H1 (cell line): ENCODE measurements around the gene GNAI1. TPM values are rescaled to one million over a fixed set of nuclear protein-coding genes. Genes with fewer than 3 reads are reported as not detected.

ENCODE experiments used
- CTCF ChIA-PET: fragments of 300-600 bp; sonication (Branson Sonifier 250); formaldehyde crosslinking; loops from one replicate; lab custom pipeline; 2021; ENCODE audit not compliant: partially characterized antibody; lab: Charles Lee
- POLR2A ChIA-PET: fragments of 300-600 bp; sonication (Branson Sonifier 250); formaldehyde crosslinking; loops from one replicate; lab custom pipeline; 2021; ENCODE audit warnings: inconsistent platforms; ENCODE audit not compliant: partially characterized antibody; lab: Charles Lee
- DNase-seq, 2 experiments: peaks; one replicate each; pipeline versions ENCODE4 v3.0.0 to v3.0.0-alpha.2; 2010 to 2022; ENCODE audit warnings: low spot score in 2 of 2, low read depth in 1 of 2, mixed read lengths in 1 of 2
- FAIRE-seq: peaks from 2 replicates; lab custom pipeline; 2011; peaks lifted over from hg19 to GRCh38; lab: Jason Lieb, UNC
- H2AFZ ChIP-seq: 2 replicates; pipeline ENCODE4 v1.8.1; 2012; ENCODE audit warnings: low read length, inconsistent platforms
- H2AK5ac ChIP-seq: 2 replicates; pipeline ENCODE4 v1.6.1; 2013; ENCODE audit warnings: low read depth, low read length
- H2BK120ac ChIP-seq: replicated peaks from 2 replicates; pipeline ENCODE3; 2013; ENCODE audit warnings: low read depth, low read length, inconsistent platforms
- H2BK12ac ChIP-seq: 2 replicates; pipeline ENCODE4 v1.6.1; 2013; ENCODE audit warnings: low read depth, low read length
- H2BK15ac ChIP-seq: 2 replicates; pipeline ENCODE4 v1.6.1; 2013; ENCODE audit warnings: low read length
- H2BK20ac ChIP-seq: 2 replicates; pipeline ENCODE4 v1.6.1; 2013; ENCODE audit warnings: low read length
- H2BK5ac ChIP-seq: 2 replicates; pipeline ENCODE4 v1.6.1; 2013; ENCODE audit warnings: low read depth, low read length
- H3K14ac ChIP-seq: 2 replicates; pipeline ENCODE4 v1.6.1; 2013; ENCODE audit warnings: inconsistent platforms; ENCODE audit not compliant: insufficient read length
- H3K18ac ChIP-seq: 2 replicates; pipeline ENCODE4 v1.6.1; 2013; ENCODE audit warnings: low read length; ENCODE audit errors: extremely low read depth
- H3K23ac ChIP-seq: 2 replicates; pipeline ENCODE4 v1.6.1; 2013; ENCODE audit warnings: inconsistent platforms; ENCODE audit not compliant: insufficient read length
- H3K23me2 ChIP-seq: 2 replicates; pipeline ENCODE4 v1.6.1; 2013; ENCODE audit warnings: low read depth, low read length
- H3K27ac ChIP-seq: 2 replicates; pipeline ENCODE4 v1.6.1; 2011; ENCODE audit warnings: low read depth, low read length, inconsistent platforms
- H3K27me3 ChIP-seq, 4 experiments: replicated peaks in 1 of 4; 1 replicate in 1 of 4; 2 replicates in 3 of 4; pipeline versions ENCODE4 v1.6.1 to v1.8.1; 2011 to 2013; ENCODE audit warnings: low read length in 3 of 4, mild to moderate bottlenecking in 3 of 4, inconsistent platforms in 2 of 4, mixed read lengths in 2 of 4, moderate library complexity in 1 of 4; ENCODE audit not compliant: control insufficient read depth in 3 of 4, insufficient read depth in 3 of 4; ENCODE audit errors: extremely low read depth in 1 of 4
- H3K36me3 ChIP-seq, 4 experiments: 2 replicates each; pipeline versions ENCODE4 v1.6.1 to v1.8.1; 2011 to 2013; ENCODE audit warnings: mild to moderate bottlenecking in 4 of 4, low read length in 3 of 4, moderate library complexity in 2 of 4, control low read depth in 1 of 4, inconsistent platforms in 1 of 4; ENCODE audit not compliant: insufficient read depth in 4 of 4, control insufficient read depth in 2 of 4
- H3K4ac ChIP-seq: replicated peaks from 2 replicates; pipeline ENCODE3; 2013; ENCODE audit warnings: low read length, low read depth, mixed read lengths, inconsistent platforms; ENCODE audit not compliant: insufficient read length
- H3K4me1 ChIP-seq, 4 experiments: replicated peaks in 1 of 4; 1 replicate in 1 of 4; 2 replicates in 3 of 4; pipeline versions ENCODE4 v1.6.1 to v1.8.1; 2011 to 2013; ENCODE audit warnings: low read length in 3 of 4, inconsistent platforms in 2 of 4, mixed read lengths in 1 of 4; ENCODE audit not compliant: insufficient read depth in 4 of 4, control insufficient read depth in 3 of 4
- H3K4me2 ChIP-seq, 2 experiments: 2 replicates each; pipeline versions ENCODE4 v1.6.1 to v1.8.1; 2011 to 2013; ENCODE audit warnings: low read depth in 2 of 2, low read length in 2 of 2, control low read depth in 1 of 2, inconsistent platforms in 1 of 2, mild to moderate bottlenecking in 1 of 2; ENCODE audit not compliant: insufficient read depth in 1 of 2
- H3K4me3 ChIP-seq, 4 experiments: fragments of 200-600, 300-600 bp in 1 of 4; sonication (generic), shearing (Covaris generic), sonication (Bioruptor Twin) in 1 of 4; 2 replicates each; pipeline versions ENCODE4 v1.5.1 to v1.8.1; 2011 to 2016; ENCODE audit warnings: low read length in 4 of 4, low read depth in 3 of 4, control low read depth in 2 of 4, inconsistent platforms in 2 of 4, mild to moderate bottlenecking in 2 of 4, mixed read lengths in 1 of 4, moderate library complexity in 1 of 4; ENCODE audit not compliant: insufficient read depth in 2 of 4; ENCODE audit errors: extremely low read depth in 1 of 4
- H3K56ac ChIP-seq: replicated peaks from 2 replicates; pipeline ENCODE3; 2013; ENCODE audit warnings: low read depth, mild to moderate bottlenecking, mixed read lengths, low read length, inconsistent platforms; ENCODE audit not compliant: insufficient read length
- H3K79me1 ChIP-seq: 2 replicates; pipeline ENCODE4 v1.6.1; 2013; ENCODE audit warnings: low read depth, low read length, control low read depth
- H3K79me2 ChIP-seq, 2 experiments: 2 replicates each; pipeline versions ENCODE4 v1.6.1 to v1.8.1; 2012 to 2013; ENCODE audit warnings: low read length in 2 of 2, mild to moderate bottlenecking in 2 of 2, inconsistent platforms in 1 of 2; ENCODE audit not compliant: insufficient read depth in 2 of 2, control insufficient read depth in 1 of 2
- H3K9ac ChIP-seq, 4 experiments: replicated peaks in 1 of 4; 1 replicate in 1 of 4; 2 replicates in 3 of 4; pipeline versions ENCODE4 v1.6.1 to v1.8.1; 2011 to 2013; ENCODE audit warnings: low read depth in 3 of 4, low read length in 3 of 4, control low read depth in 2 of 4, mild to moderate bottlenecking in 2 of 4, moderate library complexity in 2 of 4, inconsistent platforms in 1 of 4; ENCODE audit errors: extremely low read depth in 1 of 4
- H3K9me3 ChIP-seq, 2 experiments: 2 replicates each; pipeline versions ENCODE4 v1.6.1 to v1.8.1; 2012 to 2013; ENCODE audit warnings: mild to moderate bottlenecking in 2 of 2, moderate library complexity in 2 of 2, control low read depth in 1 of 2, inconsistent platforms in 1 of 2, low read depth in 1 of 2, low read length in 1 of 2, mixed read lengths in 1 of 2; ENCODE audit not compliant: insufficient read depth in 2 of 2
- H4K20me1 ChIP-seq, 2 experiments: replicated peaks in 1 of 2; 2 replicates each; pipeline versions ENCODE3 to v1.8.1; 2011 to 2013; ENCODE audit warnings: inconsistent platforms in 2 of 2, low read length in 2 of 2, mild to moderate bottlenecking in 1 of 2; ENCODE audit not compliant: insufficient read depth in 2 of 2, control insufficient read depth in 1 of 2
- H4K5ac ChIP-seq: 2 replicates; pipeline ENCODE4 v1.6.1; 2013; ENCODE audit warnings: low read length, low read depth, mixed read lengths, inconsistent platforms; ENCODE audit not compliant: insufficient read length
- H4K8ac ChIP-seq: 2 replicates; pipeline ENCODE4 v1.8.0; 2013; ENCODE audit warnings: mild to moderate bottlenecking, moderate library complexity, low read length, inconsistent platforms; ENCODE audit not compliant: insufficient read depth; ENCODE audit errors: extremely low read depth
- H4K91ac ChIP-seq: replicated peaks from 2 replicates; pipeline ENCODE3; 2013; ENCODE audit warnings: low read length, mixed read lengths, inconsistent platforms; ENCODE audit not compliant: insufficient read length
- ASH2L ChIP-seq: fragments of 200-600, 300-600 bp; sonication (generic); IDR thresholded peaks from one replicate; pipeline ENCODE4 v1.7.1; 2017; ENCODE audit warnings: low read length
- ATF3 ChIP-seq: IDR thresholded peaks from 2 replicates; pipeline ENCODE4 v1.6.1; 2011; ENCODE audit warnings: low read depth, mild to moderate bottlenecking, low read length; ENCODE audit not compliant: insufficient read depth
- BCL11A ChIP-seq, 2 experiments: IDR thresholded peaks; one replicate each; pipeline ENCODE4 v1.6.1; 2011; ENCODE audit warnings: low read depth in 2 of 2, low read length in 2 of 2, mild to moderate bottlenecking in 2 of 2
- CEBPB ChIP-seq: IDR thresholded peaks from 2 replicates; pipeline ENCODE4 v1.6.1; 2012; ENCODE audit warnings: low read depth, low read length
- GABPA ChIP-seq: IDR thresholded peaks from 2 replicates; pipeline ENCODE4 v1.6.1; 2011; ENCODE audit warnings: mild to moderate bottlenecking, low read length, moderate library complexity, borderline replicate concordance; ENCODE audit not compliant: insufficient read depth
- HDAC6 ChIP-seq: IDR thresholded peaks from one replicate; pipeline ENCODE4 v1.7.1; 2012; ENCODE audit warnings: low read depth, mild to moderate bottlenecking, inconsistent platforms, low read length, moderate library complexity
- KDM5A ChIP-seq: fragments of 200-600 bp; IDR thresholded peaks from 2 replicates; pipeline ENCODE4 v1.7.1; 2012; ENCODE audit warnings: mild to moderate bottlenecking, low read length, inconsistent platforms, mixed read lengths
- NANOG ChIP-seq: IDR thresholded peaks from 2 replicates; pipeline ENCODE4 v1.6.1; 2011; ENCODE audit warnings: low read length, low read depth, mild to moderate bottlenecking, inconsistent platforms; ENCODE audit not compliant: insufficient read depth, poor library complexity, severe bottlenecking
- POLR2AphosphoS5 ChIP-seq: IDR thresholded peaks from 2 replicates; pipeline ENCODE4 v1.6.1; 2011; ENCODE audit warnings: low read depth, low read length
- RAD21 ChIP-seq, 2 experiments: IDR thresholded peaks in 1 of 2; conservative IDR thresholded peaks in 1 of 2; 2 replicates each; pipeline ENCODE4 v1.6.1; 2011; ENCODE audit warnings: low read depth in 2 of 2, low read length in 2 of 2, improper control_type of control experiment in 1 of 2, inconsistent platforms in 1 of 2, mild to moderate bottlenecking in 1 of 2, moderate library complexity in 1 of 2
- RBBP5 ChIP-seq: IDR thresholded peaks from 2 replicates; pipeline ENCODE4 v1.7.1; 2012; ENCODE audit warnings: low read depth, mild to moderate bottlenecking, inconsistent platforms, low read length, moderate library complexity, borderline replicate concordance
- RXRA ChIP-seq: IDR thresholded peaks from 2 replicates; pipeline ENCODE4 v1.6.1; 2011; ENCODE audit warnings: low read depth, mild to moderate bottlenecking, low read length, moderate library complexity; ENCODE audit not compliant: insufficient read depth
- SIX5 ChIP-seq: IDR thresholded peaks from 2 replicates; pipeline ENCODE4 v1.6.1; 2011; ENCODE audit warnings: mild to moderate bottlenecking, low read depth, low read length
- SRF ChIP-seq: IDR thresholded peaks from 2 replicates; pipeline ENCODE4 v1.6.1; 2011; ENCODE audit warnings: mild to moderate bottlenecking, low read depth, low read length, moderate library complexity
- TBP ChIP-seq: IDR thresholded peaks from 2 replicates; pipeline ENCODE4 v1.6.1; 2011; ENCODE audit warnings: low read depth, low read length, improper control_type of control experiment
- WGBS, 2 experiments: shearing (Covaris generic) in 1 of 2; methylation state at CpG; one replicate each; pipeline versions ENCODE4 v1.1.6 to v1.1.7; 2013 to 2015; ENCODE audit warnings: low lambda C conversion rate in 2 of 2, mixed read lengths in 2 of 2, inconsistent platforms in 1 of 2, low coverage in 1 of 2, missing lambda C conversion rate in 1 of 2; ENCODE audit not compliant: insufficient replicate concordance in 2 of 2, insufficient coverage in 1 of 2, insufficient read length in 1 of 2; ENCODE audit errors: extremely low coverage in 1 of 2, missing lambda C conversion rate in 1 of 2; 5-methylcytosine and 5-hydroxymethylcytosine counted together
- polyA plus RNA-seq, 7 experiments: library from polyadenylated mRNA; depleted of rRNA in 3 of 7; stranded (reverse) in 5 of 7; unstranded in 2 of 7; fragments of >200 nt in 5 of 7; fragments of 200-250 nt in 2 of 7; gene quantifications; 1 replicate in 5 of 7; 2 replicates in 1 of 7; 4 replicates in 1 of 7; pipeline versions ENCODE4 v1.2.1 to v1.2.3, GENCODE V29; 2011 to 2013; ENCODE audit warnings: missing spikeins in 2 of 7, mixed read lengths in 2 of 7
- total RNA-seq: library from RNA; stranded (reverse); fragmentation: NEBNext Ultra II Directional; extraction: Animal tissue kit (Norgen Biotek cat#: 25700); gene quantifications from 2 replicates; pipeline ENCODE4 v1.2.1, GENCODE V29; 2021

The GNAI1 gene
- total and polyA plus RNA-seq, 2 of the 8 experiments (the other 6 are each of a cell fraction or from before 2014, with no cell fraction given), result 8.0 to 29.5 TPM

GRCh38 chr7:80235334-80235733, 100.7 kb downstream of the GNAI1 start:
- Histone ChIP-seq H3K56ac (no peak overlapping the region), H4K5ac (no peak overlapping the region), H4K20me1 (no peaks in the 10 kb centered on the region), H2BK20ac (no peak overlapping the region), H4K8ac (no peak overlapping the region), H3K23me2 (no peaks in the 10 kb centered on the region), H3K36me3 (no peaks in the 10 kb centered on the region), H2BK15ac (no peak overlapping the region), H2BK5ac (no peak overlapping the region), H2BK120ac (no peak overlapping the region), H3K14ac (no peak overlapping the region), H3K27ac (no peak overlapping the region), H3K4me1 (no peaks in the 10 kb centered on the region), H3K27me3 (no peaks in the 10 kb centered on the region), H3K9ac (no peak overlapping the region), H3K9me3 (no peaks in the 10 kb centered on the region), H3K79me1 (no peaks in the 10 kb centered on the region), H3K4ac (no peak overlapping the region), H3K4me3 (no peak overlapping the region), H3K23ac (no peak overlapping the region), H4K91ac (no peak overlapping the region), H3K18ac (no peak overlapping the region), H3K79me2 (no peaks in the 10 kb centered on the region), H3K4me2 (no peak overlapping the region), H2AK5ac (no peak overlapping the region), H2BK12ac (no peak overlapping the region), H2AFZ (no peak overlapping the region)
- DNase-seq, result no peak
- POLR2A ChIA-PET, result no interaction called here
- no peak for FAIRE-seq
- CTCF ChIA-PET, result no interaction called here
- WGBS, 2 experiments, result 81% methylated on average over 4 of the region's 4 CpGs; no CpG with 5 or more reads in 1 of the 2 experiments
- TF ChIP-seq SIX5 (no peak), KDM5A (no peak), GABPA (no peak), POLR2AphosphoS5 (no peak), HDAC6 (no peak), RXRA (no peak), ASH2L (no peak), ATF3 (no peak), NANOG (no peak), RBBP5 (no peak), CEBPB (no peak), SRF (no peak), TBP (no peak), RAD21 (IDR thresholded peaks at IDR 0.05 in 1 of 2, conservative IDR thresholded peaks at IDR 0.05 in 1 of 2; ENCODE audit: low read depth in 2 of 2, low read length in 2 of 2) (no peak), BCL11A (IDR thresholded peaks at IDR 0.05; ENCODE audit: low read depth in 2 of 2, low read length in 2 of 2) (no peak)
